Ascending aorta (tissue), 2 donors: ENCODE measurements around the gene IL1RAP. TPM values are rescaled to one million over a fixed set of nuclear protein-coding genes. Genes with fewer than 3 reads are reported as not detected.

ENCODE experiments used
- DNase-seq, 2 donors: peaks; one replicate each; pipeline ENCODE4 v3.0.0-alpha.2; 2019; ENCODE audit warnings: low spot score in 2 of 2
- H3K27ac ChIP-seq, 2 donors: fragments of 200-600 bp; sonication (generic); one replicate each; pipeline ENCODE4 v1.5.1; 2016 to 2017; ENCODE audit warnings: mild to moderate bottlenecking in 1 of 2
- H3K27me3 ChIP-seq: fragments of 200-600 bp; sonication (generic); one replicate; pipeline ENCODE4 v1.5.1; 2017
- H3K36me3 ChIP-seq, 2 donors: fragments of 200-600 bp; sonication (generic); one replicate each; pipeline ENCODE4 v1.5.1; 2016
- H3K4me1 ChIP-seq, 2 donors: fragments of 200-600 bp; sonication (generic); one replicate each; pipeline ENCODE4 v1.5.1; 2016 to 2017; ENCODE audit warnings: mild to moderate bottlenecking in 1 of 2
- H3K4me3 ChIP-seq, 2 donors: fragments of 200-600 bp; sonication (generic); one replicate each; pipeline ENCODE4 v1.5.1; 2016 to 2017; ENCODE audit warnings: mild to moderate bottlenecking in 1 of 2
- H3K9me3 ChIP-seq, 2 donors: fragments of 200-600 bp; sonication (generic); one replicate each; pipeline ENCODE4 v1.5.1; 2016
- CTCF ChIP-seq, 3 experiments: fragments of 200-600 bp in 2 of 3; fragments of 450-650 bp in 1 of 3; sonication (generic) in 2 of 3; IDR thresholded peaks; one replicate each; pipeline ENCODE4 v1.5.1; 2016 to 2019; ENCODE audit warnings: antibody characterized with exemption in 3 of 3, mild to moderate bottlenecking in 1 of 3, moderate library complexity in 1 of 3
- intact Hi-C: fragments of 100-400 bp; cut with DNase I; formaldehyde crosslinking; loops from one replicate; pipeline ENCODE4 v1.15.1; 2023
- total RNA-seq: library from RNA; depleted of rRNA; stranded (reverse); fragments of >200 nt; gene quantifications from one replicate; pipeline ENCODE4 v1.1.0, GENCODE V29; 2016

IL1RAP gene
- total RNA-seq, 1 donor from 2014 or later, result 12.8 TPM

DNA sequence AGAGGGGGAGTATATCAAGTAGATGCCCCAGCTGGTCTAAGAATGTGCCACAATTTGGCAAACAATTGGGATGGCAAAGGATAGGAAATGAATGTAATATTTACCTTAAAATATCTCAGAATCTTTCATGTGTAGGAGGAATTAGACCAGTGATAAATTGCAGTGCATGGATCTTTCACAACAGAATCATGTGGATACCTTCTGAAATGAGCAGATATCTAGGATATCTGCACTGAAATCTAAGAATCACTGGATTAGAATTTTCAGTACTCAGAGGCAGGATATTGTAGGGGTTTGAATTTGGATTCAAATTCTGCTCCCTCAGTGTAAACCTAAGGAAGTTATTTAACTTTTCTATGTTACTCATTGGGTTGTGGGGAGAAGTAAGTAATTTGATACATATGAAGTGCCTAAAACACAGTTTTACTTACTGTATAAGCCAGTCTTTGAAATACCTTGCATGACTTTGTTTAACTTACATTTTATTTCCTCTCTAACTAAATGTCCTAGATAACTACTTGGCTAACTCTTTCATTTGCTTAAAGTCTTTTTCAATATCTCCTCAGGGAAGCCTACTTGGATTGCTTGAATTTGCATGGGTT is 8.8 kb downstream of the IL1RAP start:
- Histone ChIP-seq H3K4me1 (no peaks in the 10 kb centered on the region), H3K36me3 (no peaks in the 10 kb centered on the region), H3K4me3 (no peak overlapping the region), H3K27ac (no peak overlapping the region), H3K27me3 (no peaks in the 10 kb centered on the region), H3K9me3 (no peaks in the 10 kb centered on the region)
- no peak for DNase-seq
- intact Hi-C loops, result no loop called here
- TF ChIP-seq CTCF (IDR thresholded peaks at IDR 0.05), result no peak

DNA sequence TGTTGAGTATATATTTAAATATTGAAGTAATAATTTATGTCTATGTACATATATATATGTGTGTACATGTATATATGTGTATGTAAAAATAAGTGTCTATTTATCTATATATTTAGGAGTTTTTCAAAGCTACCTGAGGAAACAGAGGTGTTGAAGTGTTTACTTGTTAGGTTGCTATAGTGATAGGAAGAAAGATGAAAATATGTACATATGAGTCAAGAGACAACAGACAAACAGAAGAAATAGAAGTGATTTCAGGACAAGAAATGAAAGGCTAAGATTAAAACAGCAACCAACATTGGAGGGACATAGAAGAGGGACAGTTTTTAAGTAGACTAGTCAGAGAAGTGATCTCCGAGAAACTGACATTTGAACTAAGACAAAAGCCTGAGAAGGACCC is 11.1 kb downstream of the IL1RAP start:
- Histone ChIP-seq H3K4me1 (no peaks in the 10 kb centered on the region), H3K27ac (no peak overlapping the region), H3K36me3 (no peaks in the 10 kb centered on the region), H3K9me3 (no peaks in the 10 kb centered on the region), H3K4me3 (no peak overlapping the region), H3K27me3 (no peaks in the 10 kb centered on the region)
- intact Hi-C loops, result no loop called here
- no peak for DNase-seq
- no peak for TF ChIP-seq CTCF (IDR thresholded peaks at IDR 0.05)

DNA sequence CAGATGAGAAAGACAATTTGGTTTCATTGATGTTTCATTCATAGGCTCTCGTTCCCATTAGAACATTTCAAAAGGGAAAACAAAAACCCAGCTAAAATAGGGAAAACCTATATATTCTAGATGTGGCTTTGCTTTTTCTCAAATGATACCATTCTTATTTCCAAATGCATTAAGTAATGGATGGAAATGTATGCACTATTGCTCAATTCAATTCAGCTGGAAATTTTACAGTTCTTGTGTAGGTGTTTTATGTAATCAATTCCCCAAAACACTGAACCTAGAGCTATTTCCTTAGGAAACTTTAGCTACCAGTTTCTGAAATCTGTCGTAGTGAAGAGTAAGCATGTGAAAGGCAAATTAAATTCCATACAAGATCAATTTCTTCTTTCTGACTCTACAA is 11.7 kb downstream of the IL1RAP start:
- no peaks in the 10 kb centered on the region for H3K4me1 ChIP-seq
- intact Hi-C loops, result no loop called here
- no peaks in the 10 kb centered on the region for H3K36me3 ChIP-seq
- H3K4me3 ChIP-seq, result no peak overlapping the region
- no peak for DNase-seq
- no peak for TF ChIP-seq CTCF (IDR thresholded peaks at IDR 0.05)
- no peaks in the 10 kb centered on the region for H3K9me3 ChIP-seq
- H3K27me3 ChIP-seq, result no peaks in the 10 kb centered on the region
- H3K27ac ChIP-seq, result no peak overlapping the region

DNA sequence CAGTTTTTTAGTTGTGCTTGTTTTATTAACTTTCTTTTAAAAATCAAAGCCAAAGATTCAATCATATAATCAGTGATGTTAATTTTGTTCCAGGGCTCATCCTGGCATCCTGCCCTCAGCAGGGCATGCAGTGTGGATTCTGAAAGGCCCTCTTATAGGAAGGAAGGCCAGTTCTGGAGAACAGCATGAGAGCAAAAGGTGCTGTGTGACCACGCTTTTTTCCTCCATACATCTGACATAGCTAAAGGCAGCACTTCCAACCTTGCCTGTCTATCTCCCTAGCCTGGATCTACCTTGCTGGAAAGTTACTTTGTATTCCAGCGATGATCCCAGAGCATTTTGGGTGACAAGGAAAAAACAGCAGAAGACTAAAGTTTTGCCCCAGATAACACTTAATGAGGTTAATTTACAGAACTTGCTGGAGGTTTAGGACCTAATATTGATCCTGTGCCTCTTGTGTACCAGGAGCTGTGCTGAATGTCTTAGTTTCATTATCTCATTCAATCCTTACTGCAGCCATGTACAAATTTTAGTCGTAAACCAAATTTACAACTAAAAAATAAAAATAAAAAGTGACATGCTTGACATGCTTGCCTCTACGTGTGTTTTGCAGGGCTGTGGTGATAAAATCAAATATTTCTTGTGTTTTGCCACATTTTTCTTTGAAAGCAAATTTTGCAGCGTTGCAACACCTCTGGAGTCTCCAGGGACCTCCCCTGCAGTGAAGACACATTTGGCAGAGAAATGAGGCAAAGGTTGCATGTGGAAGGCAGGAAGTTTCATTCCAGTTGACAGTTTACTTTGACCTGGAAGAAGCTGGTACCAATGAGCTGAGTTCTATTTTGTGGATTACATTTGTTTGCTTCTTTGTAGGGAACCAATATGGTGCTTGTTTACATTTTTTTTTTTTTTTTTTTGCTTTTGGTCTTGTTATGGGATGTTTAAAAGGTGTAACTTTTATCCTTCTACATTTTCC is 13.2 kb downstream of the IL1RAP start:
- Histone ChIP-seq H3K27ac (no peak overlapping the region), H3K4me3 (no peak overlapping the region), H3K9me3 (no peaks in the 10 kb centered on the region), H3K4me1 (no peaks in the 10 kb centered on the region), H3K27me3 (no peaks in the 10 kb centered on the region), H3K36me3 (no peaks in the 10 kb centered on the region)
- intact Hi-C loops, result no loop called here
- no peak for DNase-seq
- no peak for TF ChIP-seq CTCF (IDR thresholded peaks at IDR 0.05)

- intact Hi-C loops, result no loop called here
- no peak for TF ChIP-seq CTCF (IDR thresholded peaks at IDR 0.05)
Observed at GRCh38 chr3:190528706-190529105, 14.8 kb downstream of the IL1RAP start.

More at GRCh38 chr3:190528706-190529105, 14.8 kb downstream of the IL1RAP start:
- H3K36me3 ChIP-seq, result no peaks in the 10 kb centered on the region
- DNase-seq, result no peak
- no peak overlapping the region for H3K4me3 ChIP-seq
- H3K27ac ChIP-seq, result no peak overlapping the region
- no peaks in the 10 kb centered on the region for H3K9me3 ChIP-seq
- H3K27me3 ChIP-seq, result no peaks in the 10 kb centered on the region
- H3K4me1 ChIP-seq, result peaks cover 0 to 3% of the 10 kb centered on the region in 2 donors
